NCI-H1048 (cell line): ENCODE measurements around the gene ANKLE1.
"Not testable (repeated sequence)": the region's sequence is repeated elsewhere in the genome, so short reads cannot be mapped to it uniquely, and the experiment has no call there.

Experiments used
- DNase-seq: peaks from one replicate; lab custom pipeline; 2025; lab: John Stamatoyannopoulos, UW

ANKLE1 gene

DNA sequence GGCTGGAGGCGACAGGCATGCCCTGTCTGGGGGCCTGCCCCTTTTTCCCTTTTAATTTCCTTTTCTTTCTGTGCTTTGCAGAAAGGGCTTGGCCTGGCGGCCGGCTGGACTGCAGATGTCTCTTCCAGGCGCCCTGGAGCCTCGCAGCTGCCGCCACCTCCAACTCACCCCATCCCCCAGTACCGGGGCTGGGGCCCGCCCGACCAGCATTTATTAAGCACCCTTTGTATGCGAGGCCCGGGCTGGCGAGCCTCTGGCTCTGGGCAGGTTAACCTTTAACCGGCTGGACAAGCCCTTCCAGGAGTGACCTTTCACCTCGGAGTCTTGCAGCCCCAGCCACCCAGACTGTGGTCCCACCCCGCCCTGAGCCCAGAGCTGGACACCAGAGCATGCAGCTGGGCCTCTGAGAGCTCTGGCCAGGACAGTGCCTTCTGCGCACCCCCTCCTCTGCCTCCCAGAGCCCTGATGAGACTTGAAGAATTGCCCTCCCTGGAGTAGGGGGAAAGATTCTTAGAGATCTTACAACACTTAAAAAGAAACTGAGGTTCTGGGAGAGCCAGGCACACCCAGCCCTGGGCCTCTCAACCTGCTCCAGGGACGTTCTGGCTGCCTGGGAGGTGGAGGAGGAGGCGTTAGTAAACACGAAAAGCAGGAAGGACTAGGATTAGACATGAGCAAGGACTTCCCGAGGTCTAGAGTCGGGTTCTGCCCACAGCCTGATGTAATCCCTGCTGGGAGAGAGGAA, 34.8 kb upstream of the ANKLE1 start:
- no peak for DNase-seq

DNA sequence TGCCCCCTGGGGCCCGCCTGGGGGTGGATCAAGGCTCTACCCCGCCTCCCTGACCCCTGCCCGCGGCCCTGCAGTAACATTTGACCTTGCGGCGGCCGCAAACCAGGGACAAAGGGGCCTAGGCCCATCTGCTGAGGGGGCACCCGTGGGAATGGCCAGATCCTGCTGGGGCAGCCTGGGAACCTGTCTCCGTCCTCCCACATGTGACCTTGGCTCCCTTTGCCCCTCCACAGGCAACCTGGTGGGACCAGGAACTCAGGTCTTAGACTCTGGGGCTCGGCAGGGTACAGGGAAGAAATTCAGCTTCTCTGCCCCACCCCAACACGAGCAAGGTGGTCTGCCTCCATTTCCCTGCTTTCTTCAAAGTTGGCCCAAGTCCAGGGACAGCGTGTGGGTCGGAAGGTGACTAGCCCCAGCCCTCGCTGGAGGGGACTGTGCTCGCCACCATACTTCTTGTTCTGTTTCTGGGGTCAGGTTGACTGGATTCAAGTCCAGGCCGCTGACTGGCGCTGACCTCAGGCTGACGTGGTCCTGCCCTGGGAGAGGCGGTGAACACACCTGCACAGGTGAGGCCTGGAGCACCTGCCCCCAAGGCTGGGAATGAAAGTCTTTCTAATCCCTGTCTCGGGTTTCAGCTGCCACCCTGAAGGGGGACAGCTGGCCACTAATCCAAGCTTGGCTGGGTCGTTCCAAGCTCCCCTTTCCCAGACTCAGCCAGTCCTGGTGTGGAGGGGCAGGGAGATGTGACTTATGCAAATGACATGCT, 33.5 kb upstream of the ANKLE1 start:
- DNase-seq: no peak

DNA sequence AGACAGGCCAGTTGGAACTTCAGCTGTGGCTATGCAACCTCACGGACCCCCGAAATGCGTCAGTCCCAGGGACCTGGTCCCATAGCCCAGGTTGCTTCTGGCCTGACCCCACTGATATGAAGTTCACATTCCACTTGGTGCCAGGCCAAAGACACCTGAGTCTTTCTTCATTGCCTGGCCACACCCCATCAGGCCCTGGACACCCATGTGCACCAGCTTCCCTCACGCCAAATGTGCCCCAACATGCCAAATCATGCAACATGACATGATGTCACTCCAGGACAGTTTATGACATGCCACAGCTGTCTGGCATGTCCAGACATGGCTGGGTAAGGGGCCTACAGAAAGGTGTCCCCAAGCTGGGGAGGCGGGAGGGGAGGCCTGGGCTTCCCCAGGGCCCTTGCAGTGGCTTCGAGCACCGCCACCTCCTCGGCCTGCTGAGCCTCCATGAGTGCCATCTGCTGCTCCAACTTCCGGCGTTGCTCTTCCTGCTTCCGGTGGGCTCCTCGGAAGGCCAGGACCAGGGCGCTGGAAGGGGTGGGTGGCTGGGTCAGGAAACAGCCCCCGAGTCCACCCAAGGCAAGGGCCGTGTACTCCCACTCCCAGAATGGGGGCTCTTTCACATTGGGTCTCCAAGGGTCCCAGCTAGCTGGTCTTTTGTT, 31.7 kb upstream of the ANKLE1 start:
- DNase-seq: no peak

DNA sequence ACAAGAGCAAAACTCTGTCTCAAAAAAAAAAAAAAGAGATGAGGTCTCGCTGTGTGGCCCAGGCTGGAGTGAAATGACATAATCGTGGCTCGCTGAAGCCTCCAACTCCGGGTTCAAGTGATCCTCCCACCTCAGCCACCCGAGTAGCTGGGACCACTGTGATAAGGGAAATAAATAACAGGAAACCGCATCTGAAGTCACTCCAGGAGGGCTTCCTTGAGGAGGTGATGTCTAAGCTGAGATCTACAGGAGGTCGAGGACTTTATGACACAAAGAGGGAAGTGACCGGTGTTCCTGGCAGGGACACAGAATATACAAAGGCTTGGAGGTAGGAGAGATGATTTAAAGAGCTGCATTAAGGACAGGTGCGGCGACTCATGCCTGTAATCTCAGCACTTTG, 27.1 kb upstream of the ANKLE1 start:
- DNase-seq: no peak

DNA sequence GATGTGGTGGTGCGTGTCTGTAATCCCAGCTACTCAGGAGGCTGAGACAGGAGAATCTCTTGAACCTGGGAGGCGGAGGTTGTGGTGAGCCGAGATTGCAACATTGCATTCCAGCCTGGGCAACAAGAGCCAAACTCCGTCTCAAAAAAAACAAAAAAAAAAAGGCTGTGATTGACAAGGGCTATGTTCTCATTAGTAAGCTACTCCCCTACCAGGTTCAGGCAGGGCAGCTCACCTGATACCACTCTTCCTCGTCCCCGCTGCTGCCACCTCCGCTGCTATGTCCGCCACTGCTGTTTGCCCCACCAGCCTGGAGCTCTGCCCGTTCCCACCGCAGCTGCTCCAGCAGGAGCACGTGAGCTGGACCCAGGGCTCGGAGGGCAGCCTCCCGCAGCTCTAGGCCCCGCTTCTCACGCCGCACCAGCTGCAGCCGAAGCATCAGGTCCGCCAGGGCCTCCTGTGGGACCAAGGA, 26.5 kb upstream of the ANKLE1 start:
- no peak for DNase-seq

DNA sequence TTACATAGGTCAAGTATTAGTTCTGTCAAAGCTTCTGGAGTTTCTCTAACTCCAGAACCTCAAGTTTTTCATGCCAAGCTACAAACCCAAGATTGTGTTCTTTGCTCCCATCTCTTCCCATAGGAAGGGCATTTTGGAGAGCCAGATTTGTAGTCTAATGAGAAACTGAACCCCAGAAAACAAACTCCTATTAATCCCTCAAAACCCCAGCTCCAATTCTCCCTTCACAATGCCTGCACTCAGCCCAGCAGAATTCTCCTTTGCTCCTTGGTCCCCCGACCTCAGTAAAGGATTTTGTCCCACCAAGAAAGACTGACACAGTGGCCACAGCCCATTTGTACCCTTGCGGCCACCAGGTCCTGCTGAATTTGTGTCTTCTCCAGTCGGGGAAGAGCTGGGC, 25.6 kb upstream of the ANKLE1 start:
- no peak for DNase-seq

DNA sequence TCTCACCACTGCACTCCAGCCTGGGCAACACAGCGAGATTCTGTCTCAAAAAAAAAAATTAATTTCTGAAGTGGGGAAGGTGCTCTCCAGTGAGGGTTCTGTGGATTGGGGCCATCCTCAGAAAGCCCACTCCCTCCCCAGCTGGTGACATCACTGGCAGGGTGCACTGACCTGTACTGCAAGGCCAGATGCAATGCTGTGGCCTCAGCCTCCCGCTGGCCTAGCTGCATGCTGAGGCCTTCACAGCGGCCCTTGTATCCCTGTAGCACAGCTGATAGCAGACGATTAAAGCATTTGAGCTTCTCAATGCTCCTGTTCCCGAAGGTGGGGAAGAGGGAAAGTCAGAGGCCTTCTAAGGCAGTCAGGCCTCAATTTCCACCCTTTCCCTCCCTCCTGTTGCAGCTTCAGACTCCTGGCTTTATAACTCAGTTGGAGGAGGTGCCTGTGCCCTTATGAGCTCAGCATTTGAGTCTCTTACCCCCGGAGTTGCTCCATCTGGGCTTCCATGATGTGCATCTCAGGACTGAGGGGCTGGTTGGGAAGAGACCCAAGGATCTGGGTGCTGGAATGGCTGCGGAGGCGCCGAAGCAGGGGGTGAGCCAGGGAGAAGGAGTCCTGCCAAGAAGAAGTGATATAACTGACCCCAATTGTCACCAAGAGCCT, 22.5 kb upstream of the ANKLE1 start:
- no peak for DNase-seq

DNA sequence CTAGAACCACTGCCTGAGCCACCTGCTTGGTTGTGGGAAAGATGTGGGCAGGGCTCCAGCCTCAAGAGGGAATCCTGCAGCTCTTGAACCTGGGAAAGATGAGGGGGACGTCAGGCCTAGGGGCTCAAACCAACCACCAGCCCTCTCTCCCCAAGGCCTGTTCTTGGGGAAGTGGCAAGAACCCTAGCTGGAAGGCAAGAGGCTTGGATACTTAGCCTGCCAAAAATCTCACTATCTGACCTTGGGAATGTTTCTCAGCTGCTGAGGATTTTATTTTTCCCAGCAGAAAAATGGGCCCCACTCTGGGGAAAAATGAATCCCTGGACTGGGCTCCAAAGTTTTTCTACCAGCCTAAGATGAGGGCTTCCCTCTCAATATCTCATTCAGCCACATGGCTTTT, 21.8 kb upstream of the ANKLE1 start:
- no peak for DNase-seq

DNA sequence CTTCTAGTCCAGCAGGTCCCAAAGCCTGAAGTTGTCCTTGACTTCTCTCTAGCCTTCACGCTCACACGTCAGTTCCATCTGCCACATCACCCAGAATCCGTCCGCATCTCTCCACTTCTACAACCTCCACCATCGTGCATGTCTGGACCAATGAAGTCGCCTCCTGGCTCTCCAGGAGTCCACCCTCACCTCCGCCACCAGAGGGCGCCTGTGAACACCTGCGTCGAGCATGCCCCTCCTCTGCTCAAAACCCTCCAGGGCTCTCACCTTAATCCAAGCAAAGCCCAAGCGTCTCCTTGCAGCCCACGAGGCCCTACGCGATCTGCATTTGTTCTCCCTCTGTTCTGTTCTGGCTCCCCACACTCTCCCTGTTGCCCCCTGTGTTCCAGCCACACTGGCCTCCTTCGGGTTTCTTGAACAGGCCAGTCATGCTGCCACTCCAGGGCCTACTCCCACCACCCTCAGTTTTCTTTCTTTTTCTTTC, 20.8 kb upstream of the ANKLE1 start:
- peak; percentile 83 for DNase-seq

DNA sequence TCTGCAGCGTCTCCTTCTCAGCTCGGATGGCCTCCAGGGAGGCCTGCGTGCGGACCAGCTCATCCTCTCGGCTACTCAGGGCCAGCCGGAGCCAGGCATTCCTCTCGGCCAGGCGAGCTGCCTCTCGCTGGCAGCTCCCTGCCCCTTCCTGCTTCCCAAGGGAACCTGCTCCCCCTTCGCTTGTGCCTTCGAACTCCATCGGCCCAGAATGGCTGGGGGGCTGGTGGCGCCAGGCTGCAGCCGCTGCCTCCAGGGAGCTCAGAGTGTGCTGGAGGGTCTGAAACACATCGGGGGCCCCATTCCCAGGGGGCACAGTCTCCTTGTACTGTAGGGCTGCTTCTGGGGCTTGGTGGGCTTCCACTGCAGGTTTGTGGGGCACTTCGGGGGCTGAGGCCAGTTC, 19.1 kb upstream of the ANKLE1 start:
- no peak for DNase-seq

DNA sequence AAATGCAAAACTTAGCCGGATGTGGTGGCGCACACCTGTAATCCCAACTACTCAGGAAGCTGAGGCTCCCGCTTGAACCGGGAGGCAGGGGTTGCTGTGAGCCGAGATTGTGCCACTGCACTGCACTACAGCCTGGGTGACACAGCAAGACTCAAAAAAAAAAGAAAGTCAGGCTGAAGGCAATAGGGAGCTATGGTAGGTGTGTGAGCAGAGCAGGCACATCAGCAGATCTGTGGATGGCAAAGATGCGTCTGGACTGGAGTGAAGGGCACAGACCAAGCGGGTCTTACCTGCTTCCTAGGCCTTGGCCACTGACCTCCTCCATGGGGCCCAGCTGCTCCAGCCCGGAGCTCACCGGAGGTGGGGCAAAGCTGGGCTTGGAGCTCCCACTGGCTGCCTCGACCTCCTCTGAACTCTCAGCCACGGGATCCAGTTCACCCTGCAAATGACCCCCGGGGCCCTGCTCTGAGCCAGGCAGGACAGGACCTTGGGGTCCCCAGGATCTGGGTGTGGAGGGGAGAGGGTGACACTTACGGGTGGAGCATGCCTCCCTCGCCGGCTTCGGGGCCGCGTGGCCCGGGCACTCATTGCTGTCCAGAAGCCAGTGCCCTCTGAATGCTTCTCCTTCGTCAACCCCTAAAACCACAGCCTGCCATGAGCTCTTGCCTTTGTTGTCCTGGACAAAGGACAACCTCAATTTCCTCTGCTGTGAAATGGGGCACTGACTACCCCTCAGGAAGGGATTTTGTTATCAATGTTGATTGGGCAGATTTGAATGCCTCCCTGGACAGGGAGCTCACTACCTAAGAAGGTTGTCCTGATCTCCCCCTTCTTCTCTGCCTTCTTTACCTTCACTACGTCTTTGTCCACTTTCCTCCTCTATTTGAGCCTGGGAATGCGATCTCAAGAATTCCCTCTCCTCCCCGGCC, 17.7 kb upstream of the ANKLE1 start:
- DNase-seq: no peak

DNA sequence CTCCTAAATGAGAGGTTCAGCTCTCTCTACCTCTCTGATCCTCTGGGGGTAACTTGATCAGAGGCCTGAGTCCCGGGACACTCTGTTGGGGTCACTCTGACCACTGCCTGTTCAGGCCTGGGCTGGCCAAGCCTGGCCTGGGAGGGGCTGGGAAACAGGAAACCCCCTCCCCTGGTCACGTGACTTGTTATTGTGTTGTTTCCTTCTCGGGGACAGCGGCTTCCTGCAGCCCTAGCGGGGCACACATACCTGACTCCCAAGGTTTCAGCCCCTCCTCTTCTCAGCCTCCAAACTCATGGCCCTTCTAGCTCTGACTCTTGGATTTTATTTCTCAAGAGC, 17.1 kb upstream of the ANKLE1 start, which contains the start of gene USHBP1:
Gene USHBP1, minus strand, starts transcription at position 105 of the 339 bp plus-strand sequence. CDS start 446 bp downstream, outside the sequence.
- no peak for DNase-seq

DNA sequence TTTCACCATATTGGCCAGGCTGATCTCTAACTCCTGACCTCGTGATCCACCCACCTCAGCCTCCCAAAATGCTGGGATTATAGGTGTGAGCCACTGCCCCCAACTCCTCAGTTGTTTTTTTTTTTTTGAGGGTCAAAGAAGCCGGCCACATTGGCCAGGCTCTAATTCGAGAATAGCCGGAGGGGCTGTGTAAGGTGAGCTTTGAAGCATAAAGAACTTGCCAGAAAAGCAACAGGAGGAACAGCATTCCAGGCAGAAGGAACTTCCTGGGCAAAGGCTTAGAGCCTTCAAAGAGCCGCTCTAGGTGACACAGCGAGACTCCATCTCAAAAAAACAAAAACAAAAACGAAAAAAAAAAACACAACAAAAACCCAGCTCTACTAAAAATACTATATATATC, 15.7 kb upstream of the ANKLE1 start:
- DNase-seq: no peak

DNA sequence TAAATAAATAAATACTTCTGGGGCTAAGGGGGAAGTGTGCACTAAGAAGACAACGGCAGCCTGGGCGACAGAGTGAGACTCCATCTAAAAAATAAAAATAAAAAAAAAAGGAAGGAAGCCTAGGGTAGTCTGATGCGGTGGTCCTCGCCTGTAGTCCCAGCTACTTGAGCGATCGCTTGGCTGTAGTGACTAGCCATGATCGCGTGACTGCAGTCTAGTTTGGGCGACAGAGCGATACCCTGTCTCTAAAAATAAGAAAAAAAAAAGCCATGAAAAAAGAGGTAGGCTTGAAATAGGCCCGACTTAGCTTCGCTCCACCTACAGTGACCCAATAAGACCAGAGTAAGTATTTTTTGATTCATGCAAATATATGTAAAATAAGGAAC, 15.1 kb upstream of the ANKLE1 start:
- DNase-seq: no peak

DNA sequence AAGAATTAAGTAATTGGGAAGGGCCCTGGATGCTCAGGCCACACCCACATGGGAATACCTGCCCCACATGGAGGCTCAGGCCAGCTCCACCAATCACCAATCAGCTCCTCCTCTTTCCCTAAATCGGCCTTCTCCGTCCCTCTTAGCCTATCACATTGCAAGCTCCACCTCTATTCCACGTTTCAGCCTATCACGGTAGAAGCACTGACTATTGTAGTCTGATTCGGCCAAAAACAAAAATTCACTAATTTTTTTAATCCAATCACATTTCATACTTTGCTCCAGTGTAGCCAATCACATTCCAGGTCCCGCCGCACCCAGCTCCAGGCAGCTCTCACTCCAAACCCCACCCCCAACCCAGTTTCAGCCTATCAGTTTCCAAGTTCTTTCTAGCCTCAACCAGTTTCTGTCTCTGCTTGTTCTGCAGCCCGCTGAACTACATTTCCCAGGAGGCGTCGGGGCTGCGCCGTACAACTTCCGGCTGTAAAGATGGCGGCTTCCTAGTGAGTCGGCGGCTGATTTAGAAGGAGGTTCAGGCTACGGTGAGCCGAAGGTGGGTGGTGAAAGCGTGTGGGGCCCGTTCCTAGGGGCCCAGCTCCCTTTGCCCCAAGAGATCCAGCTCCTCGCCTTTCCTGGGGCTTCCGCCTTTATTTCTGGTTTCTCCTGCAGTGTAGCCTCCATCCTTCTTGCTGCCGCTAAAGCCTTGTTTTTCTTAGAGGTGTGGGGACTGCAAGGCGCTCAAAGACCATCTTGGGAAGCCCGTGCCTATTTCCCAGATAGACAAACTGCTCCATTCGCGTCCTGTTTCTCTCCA, 14.5 kb upstream of the ANKLE1 start, which contains the start of gene BABAM1:
Gene BABAM1, plus strand, starts transcription at position 469 of the 814 bp plus-strand sequence. CDS start 1,364 bp downstream, outside the sequence.
- peak; percentile 99 for DNase-seq

DNA sequence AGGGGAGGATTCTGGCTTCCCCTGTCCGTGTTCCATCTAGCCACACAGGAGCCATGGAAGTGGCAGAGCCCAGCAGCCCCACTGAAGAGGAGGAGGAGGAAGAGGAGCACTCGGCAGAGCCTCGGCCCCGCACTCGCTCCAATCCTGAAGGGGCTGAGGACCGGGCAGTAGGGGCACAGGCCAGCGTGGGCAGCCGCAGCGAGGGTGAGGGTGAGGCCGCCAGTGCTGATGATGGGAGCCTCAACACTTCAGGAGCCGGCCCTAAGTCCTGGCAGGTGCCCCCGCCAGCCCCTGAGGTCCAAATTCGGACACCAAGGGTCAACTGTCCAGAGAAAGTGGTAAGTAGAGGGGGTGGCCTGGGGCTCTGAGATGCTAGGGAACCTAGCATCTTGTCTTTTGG, 12.9 kb upstream of the ANKLE1 start:
- DNase-seq: no peak

DNA sequence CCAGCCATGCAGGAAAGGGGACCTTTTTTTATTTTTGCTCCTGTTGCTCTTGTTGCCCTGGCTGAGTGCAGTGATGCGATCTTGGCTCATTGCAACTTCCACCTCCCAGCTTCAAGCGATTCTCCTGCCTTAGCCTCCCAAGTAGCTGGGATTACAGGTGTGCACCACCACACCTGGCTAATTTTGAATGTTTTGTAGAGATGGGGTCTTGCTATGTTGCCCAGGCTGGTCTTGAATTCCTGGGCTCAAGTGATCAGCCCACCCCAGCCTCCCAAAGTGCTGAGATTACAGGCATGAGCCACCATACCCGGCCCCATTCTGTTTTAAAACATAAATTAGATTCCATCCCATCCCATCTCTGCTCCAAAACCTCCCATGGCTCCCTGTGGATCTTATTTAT, 6.8 kb upstream of the ANKLE1 start:
- not testable (repeated sequence) for DNase-seq

DNA sequence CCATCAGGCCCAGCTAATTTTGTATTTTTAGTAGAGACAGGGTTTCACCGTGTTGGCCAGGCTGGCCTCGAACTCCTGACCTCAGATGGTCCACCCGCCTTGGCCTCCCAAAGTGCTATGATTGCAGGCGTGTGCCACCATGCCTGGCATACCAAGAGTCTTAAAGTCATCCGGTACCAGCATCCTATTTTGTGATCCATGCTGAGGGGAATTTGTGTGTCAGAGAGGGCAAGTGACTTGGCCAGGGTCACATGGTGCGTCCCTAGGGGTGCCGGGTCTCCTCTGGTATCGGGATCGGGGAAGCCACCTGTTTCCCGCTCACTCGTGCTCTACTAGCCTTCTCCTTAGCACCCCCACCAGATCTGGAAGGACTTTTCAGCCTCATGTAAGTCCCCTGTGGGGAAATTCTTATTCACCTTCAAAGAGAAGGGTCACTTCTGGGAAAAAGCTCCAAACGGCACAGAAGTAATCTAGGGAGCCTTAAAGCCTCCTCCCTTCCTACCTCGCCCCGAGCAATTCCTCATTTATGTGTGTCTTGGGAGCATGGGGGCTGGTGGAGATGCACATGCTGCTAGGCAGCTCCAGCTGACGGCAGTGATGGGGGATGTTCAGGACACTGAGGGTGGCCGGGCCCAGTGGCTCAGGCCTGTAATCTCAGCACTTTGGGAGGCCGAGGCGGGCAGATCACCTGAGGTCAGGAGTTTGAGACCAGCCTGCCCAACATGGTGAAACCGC, 6.1 kb upstream of the ANKLE1 start:
- DNase-seq: no peak

DNA sequence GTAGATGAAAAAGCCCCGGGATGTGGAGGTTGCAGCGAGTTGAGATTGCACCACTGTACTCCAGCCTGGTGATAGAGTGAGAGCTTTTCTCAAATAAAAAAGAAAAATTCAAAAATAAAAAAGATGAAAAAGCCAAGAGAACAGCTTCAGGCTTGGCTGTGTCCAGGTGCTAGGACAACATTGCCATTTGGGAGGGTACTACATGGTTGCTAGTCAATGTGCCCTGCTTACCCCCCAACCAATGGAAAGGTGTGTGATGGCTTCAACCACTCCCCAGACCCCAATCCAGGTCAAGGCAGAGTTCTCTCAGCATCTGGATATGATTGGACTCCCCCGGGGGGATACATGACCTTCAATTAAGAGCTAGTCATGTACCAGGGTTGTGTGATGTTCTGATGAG, 2.3 kb upstream of the ANKLE1 start:
- DNase-seq: no peak
